HepG2 (cell line): ENCODE measurements around the gene DHX57. TPM values are rescaled to one million over a fixed set of nuclear protein-coding genes. Genes with fewer than 3 reads are reported as not detected.

Experiments used
- ATAC-seq: fragments of 200-7000 bp; cut with Tn5 transposase; 3 replicates; pipeline ENCODE4 v1.9.1; 2020; ENCODE audit warnings: mild to moderate bottlenecking, moderate library complexity
- BruUV-seq: library from RNA; stranded (reverse); fragments of 400-500 nt; replicated peaks from 2 replicates; lab custom pipeline; 2021; lab: Mats Ljungman, UMichigan
- CTCF ChIA-PET: fragments of 300-600 bp; formaldehyde crosslinking; extraction: SDS; loops from one replicate; lab custom pipeline; 2021; ENCODE audit warnings: low total read pairs, inconsistent platforms, low intra/inter-chr PET ratio; lab: Yijun Ruan, JAX
- POLR2A ChIA-PET: fragments of 350-600 bp; sonication (Branson Sonifier 250); formaldehyde crosslinking; loops from one replicate; lab custom pipeline; 2020; ENCODE audit warnings: antibody characterized with exemption, inconsistent platforms; lab: Yijun Ruan, JAX
- DNase-seq: peaks from one replicate; pipeline ENCODE4 v3.0.0-alpha.2; 2015; ENCODE audit warnings: low spot score
- FAIRE-seq: peaks from 3 replicates; lab custom pipeline; 2011; peaks lifted over from hg19 to GRCh38; lab: Jason Lieb, UNC
- H2AFZ ChIP-seq: one replicate; pipeline ENCODE4 v1.6.1; 2011; ENCODE audit warnings: low read length, inconsistent platforms
- H3K27ac ChIP-seq: fragments of 300-600 bp; 3 replicates; pipeline ENCODE4 v1.8.0; 2011; ENCODE audit warnings: mixed run types, mild to moderate bottlenecking, mixed read lengths, low read length, inconsistent platforms; ENCODE audit not compliant: insufficient read depth; ENCODE audit errors: extremely low read length
- H3K27me3 ChIP-seq, 2 experiments: fragments of 200-600 bp in 1 of 2; 2 replicates in 1 of 2; 3 replicates in 1 of 2; pipeline versions ENCODE4 v1.6.0 to v1.8.0; 2011; ENCODE audit warnings: low read length in 2 of 2, mild to moderate bottlenecking in 2 of 2, moderate library complexity in 2 of 2, inconsistent platforms in 1 of 2; ENCODE audit not compliant: insufficient read depth in 2 of 2, control insufficient read depth in 1 of 2
- H3K36me3 ChIP-seq, 2 experiments: fragments of 200-600 bp in 1 of 2; replicated peaks in 1 of 2; 2 replicates in 1 of 2; 3 replicates in 1 of 2; pipeline versions ENCODE4 v1.5.1 to v1.8.0; 2011; ENCODE audit warnings: low read length in 2 of 2, inconsistent platforms in 1 of 2; ENCODE audit not compliant: insufficient read depth in 2 of 2, control insufficient read depth in 1 of 2
- H3K4me1 ChIP-seq: 2 replicates; pipeline ENCODE4 v1.5.1; 2012; ENCODE audit warnings: low read length, inconsistent platforms; ENCODE audit not compliant: insufficient read depth
- H3K4me2 ChIP-seq: 2 replicates; pipeline ENCODE4 v1.6.0; 2011; ENCODE audit warnings: low read depth, low read length, inconsistent platforms
- H3K4me3 ChIP-seq, 3 experiments: fragments of 200-600 bp in 1 of 3; sonication (generic), shearing (Covaris generic) in 1 of 3; replicated peaks in 1 of 3; 2 replicates each; pipeline ENCODE4 v1.5.1; 2011 to 2016; ENCODE audit warnings: low read length in 3 of 3, inconsistent platforms in 2 of 3, low read depth in 2 of 3, mild to moderate bottlenecking in 2 of 3, control low read depth in 1 of 3, mixed read lengths in 1 of 3; ENCODE audit not compliant: insufficient read depth in 1 of 3
- H3K79me2 ChIP-seq: one replicate; pipeline ENCODE4 v1.6.1; 2011; ENCODE audit warnings: low read length, inconsistent platforms; ENCODE audit not compliant: insufficient read depth
- H3K9ac ChIP-seq: 2 replicates; pipeline ENCODE4 v1.6.0; 2011; ENCODE audit warnings: mild to moderate bottlenecking, low read depth, low read length, inconsistent platforms; ENCODE audit not compliant: insufficient read depth
- H3K9me3 ChIP-seq: 2 replicates; pipeline ENCODE4 v1.5.1; 2012; ENCODE audit warnings: mild to moderate bottlenecking, low read length
- H4K20me1 ChIP-seq: 2 replicates; pipeline ENCODE4 v1.6.0; 2011; ENCODE audit warnings: inconsistent platforms, mild to moderate bottlenecking, low read length, moderate library complexity; ENCODE audit not compliant: insufficient read depth
- ARNT2 ChIP-seq: sonication (generic); formaldehyde crosslinking; IDR thresholded peaks from 2 replicates; pipeline ENCODE4 v1.8.0; 2022; ENCODE audit warnings: mild to moderate bottlenecking, low read depth, missing genetic modification reagents, moderate library complexity
- IRF2 ChIP-seq: IDR thresholded peaks from 2 replicates; pipeline ENCODE4 v1.6.1; 2018; ENCODE audit warnings: missing genetic modification reagents, missing compliant biosample characterization
- MAFK ChIP-seq, 2 experiments: IDR thresholded peaks in 1 of 2; conservative IDR thresholded peaks in 1 of 2; 2 replicates each; pipeline ENCODE4 v1.6.1; 2011; ENCODE audit warnings: improper control_type of control experiment in 2 of 2, low read length in 2 of 2
- SIX1 ChIP-seq: sonication (generic); formaldehyde crosslinking; IDR thresholded peaks from 2 replicates; pipeline ENCODE4 v1.4.0; 2020; ENCODE audit warnings: missing genetic modification reagents, borderline replicate concordance
- ZNF607 ChIP-seq: sonication (generic); formaldehyde crosslinking; IDR thresholded peaks from 2 replicates; pipeline ENCODE4 v1.5.1; 2020; ENCODE audit warnings: missing genetic modification reagents, mild to moderate bottlenecking, borderline replicate concordance
- ZNF652 ChIP-seq: IDR thresholded peaks from 2 replicates; pipeline ENCODE4 v1.6.1; 2016; ENCODE audit warnings: low read depth, borderline replicate concordance
- WGBS: methylation state at CpG from one replicate; pipeline ENCODE4 v1.1.6; 2017; ENCODE audit warnings: low lambda C conversion rate; 5-methylcytosine and 5-hydroxymethylcytosine counted together
- in situ Hi-C: cut with HindIII; loops from 2 replicates; pipeline ENCODE4 v1.10.0; 2017; ENCODE audit warnings: low pct_unique_long_range_greater_than_20kb; ENCODE audit not compliant: extremely low pct_ligation_motif_present
- intact Hi-C: fragments of 100-400 bp; cut with micrococcal nuclease; formaldehyde crosslinking; loops from one replicate; pipeline ENCODE4 v1.10.0; 2022; ENCODE audit not compliant: unreplicated experiment
- polyA plus RNA-seq, 8 experiments: library from polyadenylated mRNA; depleted of rRNA in 3 of 8; stranded (reverse) in 7 of 8; unstranded in 1 of 8; fragments of >200 nt; fragmentation: Illumina TruSeq in 4 of 8; extraction: Trizol in 4 of 8; gene quantifications; 2 replicates each; pipeline versions ENCODE4 v1.2.1 to v1.2.3, GENCODE V29; 2011 to 2016; ENCODE audit warnings: low read depth in 4 of 8, missing spikeins in 1 of 8, mixed read lengths in 1 of 8; ENCODE audit not compliant: insufficient read depth in 1 of 8
- total RNA-seq, 5 experiments: library from RNA; depleted of rRNA; stranded (reverse); fragments of >200 nt; fragmentation: Illumina TruSeq; extraction: Trizol; gene quantifications; 2 replicates each; pipeline ENCODE4 v1.2.3, GENCODE V29; 2016; ENCODE audit warnings: low read depth in 1 of 5
- TF ChIP-seq, protein P1 (sequence below): sonication (generic); formaldehyde crosslinking; IDR thresholded peaks from 2 replicates; pipeline ENCODE4 v1.8.1; 2023; ENCODE audit warnings: mild to moderate bottlenecking, inconsistent platforms, moderate library complexity, missing genetic modification reagents, borderline replicate concordance
- TF ChIP-seq, protein P2 (sequence below): sonication (generic); formaldehyde crosslinking; IDR thresholded peaks from 2 replicates; pipeline ENCODE4 v1.5.1; 2020; ENCODE audit warnings: missing genetic modification reagents, mild to moderate bottlenecking, borderline replicate concordance

Gene DHX57
- total and polyA plus RNA-seq, 2 of the 13 experiments (the other 11 are each of a cell fraction or from before 2014, with no cell fraction given) = 9.2 to 24.2 TPM

DNA sequence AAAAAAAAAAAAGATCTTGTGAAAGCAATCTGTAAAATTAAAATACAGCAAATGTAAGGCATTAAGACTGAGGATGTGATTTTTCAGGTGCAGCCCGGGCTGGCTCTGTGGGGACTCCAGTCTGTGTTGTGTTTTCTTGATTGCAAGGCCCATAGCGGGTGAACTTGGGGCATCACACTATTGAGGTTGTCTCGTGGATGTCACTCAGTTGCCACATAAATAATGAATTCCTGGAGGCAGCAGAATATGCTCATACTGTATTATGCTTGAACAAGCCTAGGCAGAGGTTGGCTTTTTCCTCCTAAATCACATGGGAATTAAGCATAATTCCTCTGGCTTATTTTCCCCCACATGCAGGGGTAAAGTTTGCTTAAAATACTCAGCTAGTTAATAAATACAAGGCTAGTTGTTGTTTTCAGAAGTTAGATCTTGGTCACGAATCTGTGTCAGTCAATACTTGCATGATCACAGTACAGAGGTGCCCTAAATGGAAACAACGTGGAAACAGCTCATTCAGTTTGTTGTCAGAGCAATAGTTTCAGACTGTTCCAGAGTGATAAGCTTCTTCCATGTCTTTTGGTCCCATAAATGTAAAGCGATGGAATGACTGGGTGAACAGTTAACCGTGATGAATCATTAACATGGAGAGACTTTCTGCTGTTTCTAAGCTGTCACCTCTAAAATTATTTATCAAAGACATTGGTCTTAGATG lies 81.3 kb downstream of the DHX57 start (continued):
- TF ChIP-seq, protein P1, sequence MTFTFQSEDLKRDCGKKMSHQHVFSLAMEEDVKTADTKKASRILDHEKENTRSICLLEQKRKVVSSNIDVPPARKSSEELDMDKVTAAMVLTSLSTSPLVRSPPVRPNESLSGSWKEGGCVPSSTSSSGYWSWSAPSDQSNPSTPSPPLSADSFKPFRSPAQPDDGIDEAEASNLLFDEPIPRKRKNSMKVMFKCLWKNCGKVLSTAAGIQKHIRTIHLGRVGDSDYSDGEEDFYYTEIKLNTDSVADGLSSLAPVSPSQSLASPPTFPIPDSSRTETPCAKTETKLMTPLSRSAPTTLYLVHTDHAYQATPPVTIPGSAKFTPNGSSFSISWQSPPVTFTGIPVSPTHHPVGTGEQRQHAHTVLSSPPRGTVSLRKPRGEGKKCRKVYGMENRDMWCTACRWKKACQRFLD (CRISPR knock-in tag) = no peak
- TF ChIP-seq IRF2 (CRISPR knock-in tag) = no peak

DNA sequence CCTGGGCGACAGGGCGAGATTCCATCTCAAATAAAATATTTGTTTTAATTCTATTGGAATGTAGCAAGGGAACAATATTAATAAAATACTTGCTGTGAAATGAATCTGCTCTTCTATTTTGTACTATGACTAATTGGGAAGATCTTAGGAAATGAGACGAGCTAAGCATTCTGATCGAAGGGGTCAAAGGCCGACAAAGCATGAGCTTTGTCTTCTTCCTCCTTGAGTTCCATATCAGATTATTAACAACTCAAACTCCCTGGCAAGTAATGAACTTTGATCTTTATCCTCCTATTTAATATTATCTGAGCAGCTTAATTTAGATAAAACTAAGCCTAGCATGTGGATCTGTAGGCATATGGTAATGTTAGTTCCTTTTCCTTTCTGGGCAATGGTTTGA lies 82.2 kb downstream of the DHX57 start:
- ATAC-seq = no peak
- no peak overlapping the region for H2AFZ ChIP-seq
- H3K4me3 ChIP-seq = no peak overlapping the region
- TF ChIP-seq ZNF607 (CRISPR knock-in tag) (no peak), MAFK (conservative IDR thresholded peaks at IDR 0.05 in 1 of 2, IDR thresholded peaks at IDR 0.05 in 1 of 2; ENCODE audit: low read length in 2 of 2) (peak in 1 of 2 experiments; percentile 63; a peak in 2 of 4 replicates), ZNF652 (CRISPR knock-in tag) (no peak), ARNT2 (CRISPR knock-in tag) (no peak), SIX1 (CRISPR knock-in tag) (no peak)
- TF ChIP-seq, protein P2, sequence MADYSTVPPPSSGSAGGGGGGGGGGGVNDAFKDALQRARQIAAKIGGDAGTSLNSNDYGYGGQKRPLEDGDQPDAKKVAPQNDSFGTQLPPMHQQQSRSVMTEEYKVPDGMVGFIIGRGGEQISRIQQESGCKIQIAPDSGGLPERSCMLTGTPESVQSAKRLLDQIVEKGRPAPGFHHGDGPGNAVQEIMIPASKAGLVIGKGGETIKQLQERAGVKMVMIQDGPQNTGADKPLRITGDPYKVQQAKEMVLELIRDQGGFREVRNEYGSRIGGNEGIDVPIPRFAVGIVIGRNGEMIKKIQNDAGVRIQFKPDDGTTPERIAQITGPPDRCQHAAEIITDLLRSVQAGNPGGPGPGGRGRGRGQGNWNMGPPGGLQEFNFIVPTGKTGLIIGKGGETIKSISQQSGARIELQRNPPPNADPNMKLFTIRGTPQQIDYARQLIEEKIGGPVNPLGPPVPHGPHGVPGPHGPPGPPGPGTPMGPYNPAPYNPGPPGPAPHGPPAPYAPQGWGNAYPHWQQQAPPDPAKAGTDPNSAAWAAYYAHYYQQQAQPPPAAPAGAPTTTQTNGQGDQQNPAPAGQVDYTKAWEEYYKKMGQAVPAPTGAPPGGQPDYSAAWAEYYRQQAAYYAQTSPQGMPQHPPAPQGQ (CRISPR knock-in tag) = no peak
- no peak for FAIRE-seq
- H3K27ac ChIP-seq = no peak overlapping the region
- DNase-seq = no peak
- no peaks in the 10 kb centered on the region for H3K9me3 ChIP-seq
- H3K36me3 ChIP-seq = peaks cover 0 to 5% of the 10 kb centered on the region in 2 experiments; a peak in 1 of 5 replicates
- intact Hi-C loops = no loop called here
- peaks cover 40% of the 10 kb centered on the region for H3K4me1 ChIP-seq
- H3K27me3 ChIP-seq = no peaks in the 10 kb centered on the region
- 90% methylated on average over 5 of the region's 5 CpGs for WGBS
- no peak overlapping the region for H3K9ac ChIP-seq
- H3K4me2 ChIP-seq = no peak overlapping the region
- ChIA-PET CTCF (no interaction called here), POLR2A (interaction anchor here (2.9 kb wide), 1 partner anchor 42 kb away, joined by 14 read pairs; the partner anchor contains the start of gene SRSF7)
- no peaks in the 10 kb centered on the region for H4K20me1 ChIP-seq
- no TSS peak for BruUV-seq
- H3K79me2 ChIP-seq = no peaks in the 10 kb centered on the region
- in situ Hi-C loops = no loop called here
